K562 (cell line): Measurements from ENCODE around the gene APBA2. TPM values are rescaled to one million over a fixed set of nuclear protein-coding genes. Genes with fewer than 3 reads are reported as not detected.
A peak's percentile ranks its signal among the peaks of the same experiment; 100 is the strongest.
"Not testable (repeated sequence)": the region's sequence is repeated elsewhere in the genome, so short reads cannot be mapped to it uniquely, and the experiment has no call there.

ENCODE experiments used
- CEBPG ChIP-seq, 3 experiments: fragments of 200-800 bp in 1 of 3; sonication (Bioruptor generic) in 1 of 3; sonication (generic) in 1 of 3; formaldehyde crosslinking in 1 of 3; IDR thresholded peaks in 2 of 3; conservative IDR thresholded peaks in 1 of 3; 2 replicates each; pipeline versions ENCODE4 v1.6.1 to v1.8.0; 2016 to 2022; ENCODE audit warnings: missing compliant biosample characterization in 2 of 3, missing genetic modification characterization in 2 of 3, mild to moderate bottlenecking in 1 of 3, missing genetic modification reagents in 1 of 3
- REST ChIP-seq, 2 experiments: fragments of 450-650 bp; formaldehyde crosslinking in 1 of 2; IDR thresholded peaks; 2 replicates each; pipeline versions ENCODE4 v1.4.0 to v1.6.1; 2014 to 2020; ENCODE audit warnings: mild to moderate bottlenecking in 2 of 2, borderline replicate concordance in 1 of 2, low read depth in 1 of 2
- polyA plus RNA-seq, 8 experiments: library from polyadenylated mRNA; depleted of rRNA in 4 of 8; stranded (reverse) in 5 of 8; unstranded in 3 of 8; fragments of >200 nt; fragmentation: Nextera tagmentation in 2 of 8; fragmentation: Illumina TruSeq in 1 of 8; extraction: Ambion mirVana in 2 of 8; extraction: Trizol in 1 of 8; gene quantifications; 2 replicates each; pipeline versions ENCODE4 v1.2.1 to v1.2.3, GENCODE V29; 2011 to 2014; ENCODE audit warnings: inconsistent platforms in 1 of 8, missing spikeins in 1 of 8
- total RNA-seq, 7 experiments: library from RNA; depleted of rRNA in 6 of 7; stranded (reverse); fragments of >200 nt in 6 of 7; fragmentation: Illumina TruSeq in 2 of 7; extraction: Trizol in 2 of 7; gene quantifications; 2 replicates each; pipeline versions ENCODE4 v1.2.1 to v1.2.3, GENCODE V29; 2011 to 2021; ENCODE audit warnings: low replicate concordance in 1 of 7

Gene APBA2
- total and polyA plus RNA-seq, 9 of the 15 experiments (the other 6 are each of a cell fraction or from before 2014, with no cell fraction given), result 0.24 to 40.9 (median 25.2) TPM

- TF ChIP-seq REST (IDR thresholded peaks at IDR 0.05; ENCODE audit: borderline replicate concordance) (peak; percentile 21; the same call in 1 of the 2 replicates), CEBPG (tag; conservative IDR thresholded peaks at IDR 0.05 in 1 of 2, IDR thresholded peaks at IDR 0.05 in 1 of 2) (peak in 1 of 2 experiments; percentile 67; a peak in 2 of 4 replicates)
- not testable (repeated sequence) for TF ChIP-seq REST (CRISPR knock-in tag; IDR thresholded peaks at IDR 0.05; ENCODE audit: low read depth); CEBPG (CRISPR knock-in tag; IDR thresholded peaks at IDR 0.05)
These were observed 216.5 kb downstream of the APBA2 start (continued) for GRCh38 chr15:29102173-29102794.
